DMS53 treated with DMSO at 0.1 percent for 48 hours (cell line): ENCODE measurements around the gene FBXW10.
"Not testable (repeated sequence)": the region's sequence is repeated elsewhere in the genome, so short reads cannot be mapped to it uniquely, and the experiment has no call there.

Source experiments
- DNase-seq: peaks from one replicate; lab custom pipeline; 2025; ENCODE audit not compliant: unreplicated experiment; lab: John Stamatoyannopoulos, UW

Gene FBXW10, protein sequence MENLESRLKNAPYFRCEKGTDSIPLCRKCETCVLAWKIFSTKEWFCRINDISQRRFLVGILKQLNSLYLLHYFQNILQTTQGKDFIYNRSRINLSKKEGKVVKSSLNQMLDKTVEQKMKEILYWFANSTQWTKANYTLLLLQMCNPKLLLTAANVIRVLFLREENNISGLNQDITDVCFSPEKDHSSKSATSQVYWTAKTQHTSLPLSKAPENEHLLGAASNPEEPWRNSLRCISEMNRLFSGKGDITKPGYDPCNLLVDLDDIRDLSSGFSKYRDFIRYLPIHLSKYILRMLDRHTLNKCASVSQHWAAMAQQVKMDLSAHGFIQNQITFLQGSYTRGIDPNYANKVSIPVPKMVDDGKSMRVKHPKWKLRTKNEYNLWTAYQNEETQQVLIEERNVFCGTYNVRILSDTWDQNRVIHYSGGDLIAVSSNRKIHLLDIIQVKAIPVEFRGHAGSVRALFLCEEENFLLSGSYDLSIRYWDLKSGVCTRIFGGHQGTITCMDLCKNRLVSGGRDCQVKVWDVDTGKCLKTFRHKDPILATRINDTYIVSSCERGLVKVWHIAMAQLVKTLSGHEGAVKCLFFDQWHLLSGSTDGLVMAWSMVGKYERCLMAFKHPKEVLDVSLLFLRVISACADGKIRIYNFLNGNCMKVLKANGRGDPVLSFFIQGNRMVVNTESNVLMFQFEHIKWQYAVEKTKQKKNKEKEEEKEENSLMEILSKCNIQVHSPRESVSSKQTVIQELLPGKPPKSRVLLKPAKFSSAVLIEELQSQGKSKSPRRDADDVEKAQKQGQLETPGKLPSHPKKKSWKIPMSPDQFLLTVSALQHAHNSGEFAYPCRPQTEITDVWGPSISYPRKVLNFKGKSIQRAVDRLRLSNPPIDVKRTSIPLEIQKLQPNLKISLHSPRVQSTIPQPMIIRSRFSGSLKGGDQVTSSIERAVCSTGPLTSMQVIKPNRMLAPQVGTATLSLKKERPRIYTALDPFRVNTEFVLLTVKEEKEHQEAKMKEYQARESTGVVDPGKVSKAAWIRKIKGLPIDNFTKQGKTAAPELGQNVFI

DNA sequence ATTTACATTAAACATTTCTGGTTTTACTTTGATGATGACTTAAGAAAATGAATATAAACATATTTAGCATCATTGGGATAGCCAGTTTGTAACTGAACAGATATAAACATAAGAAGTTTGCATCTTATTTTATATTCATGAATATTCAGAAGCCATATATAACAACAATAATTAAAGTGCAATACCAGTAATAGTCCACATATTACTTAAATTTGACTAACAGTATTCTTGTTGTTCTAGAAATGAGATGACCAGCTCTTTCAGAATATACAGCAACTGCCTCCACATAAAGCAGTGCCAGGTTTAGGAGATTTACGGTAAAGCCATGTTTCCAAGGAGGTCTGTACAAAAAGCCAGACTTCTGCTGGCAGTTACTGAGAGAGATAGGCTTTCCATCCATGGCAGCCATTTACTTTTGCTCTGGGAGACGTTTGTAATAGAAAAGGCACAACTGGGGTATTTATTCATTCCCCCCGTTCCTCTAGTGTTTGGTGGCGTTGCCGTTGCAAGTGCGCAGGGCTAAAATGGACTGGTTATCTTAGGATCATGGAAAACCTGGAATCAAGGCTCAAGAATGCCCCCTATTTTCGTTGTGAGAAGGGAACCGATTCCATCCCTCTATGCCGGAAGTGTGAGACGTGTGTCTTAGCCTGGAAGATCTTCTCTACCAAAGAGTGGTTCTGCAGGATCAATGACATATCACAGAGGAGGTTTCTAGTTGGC is at the start of gene FBXW10:
TSS of gene FBXW10 (plus strand) at position 356 of the 723 bp plus-strand sequence. CDS start at position 547, 191 bp downstream.
- not testable (repeated sequence) for DNase-seq

- DNase-seq = not testable (repeated sequence)
Observed at GRCh38 chr17:18695143-18695542, 48.7 kb upstream of the FBXW10 start.

DNA sequence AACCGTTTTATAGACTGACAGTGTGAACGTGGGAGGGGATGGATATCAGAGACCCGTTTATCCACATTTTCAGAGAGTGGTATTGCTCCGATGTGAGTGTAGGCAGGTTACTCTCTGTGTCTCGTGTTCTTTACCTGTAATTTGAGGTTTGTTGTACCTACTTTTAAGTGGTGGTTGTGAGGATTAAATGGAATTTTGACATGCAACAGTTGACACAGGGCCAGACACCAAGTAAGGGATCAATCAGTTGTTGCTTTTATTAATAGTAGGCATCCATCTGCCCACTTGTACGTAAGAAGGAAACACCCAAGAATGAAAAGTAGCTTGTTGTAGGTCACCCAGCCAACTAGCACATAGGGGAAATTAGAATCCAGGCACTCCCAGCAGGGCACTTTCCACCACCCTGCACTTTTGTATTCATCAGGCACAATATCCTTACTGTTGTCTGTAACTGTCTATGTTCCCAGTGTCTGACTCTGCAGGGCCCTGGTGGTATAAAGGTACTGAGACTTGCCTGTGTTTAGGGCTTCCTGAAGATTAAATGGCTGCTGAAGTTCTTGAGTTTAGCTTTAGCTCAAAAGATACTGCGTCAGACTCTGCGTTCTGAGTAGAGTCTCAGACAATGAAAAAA is 45.3 kb upstream of the FBXW10 start:
- DNase-seq = not testable (repeated sequence)

DNA sequence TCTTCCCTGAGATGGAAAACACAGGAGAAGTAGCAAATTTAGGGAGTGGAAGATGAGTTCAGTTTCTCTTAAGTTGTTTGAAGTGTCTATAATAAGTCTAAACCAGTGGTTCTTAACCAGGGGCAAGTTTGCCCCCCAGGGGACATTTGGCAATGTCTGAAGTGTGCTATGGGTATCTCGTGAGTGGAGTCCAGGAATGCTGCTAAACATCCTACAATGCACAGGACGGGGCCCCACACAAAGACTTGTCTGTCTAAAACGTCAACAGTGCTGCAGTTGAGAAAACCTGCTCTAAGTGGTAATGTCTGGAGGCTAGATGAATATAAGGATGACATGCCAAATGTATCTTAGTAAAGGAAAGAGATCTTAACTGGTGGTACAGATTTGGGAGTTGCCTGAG is 37.9 kb upstream of the FBXW10 start:
- not testable (repeated sequence) for DNase-seq

- DNase-seq = not testable (repeated sequence)
Observed at GRCh38 chr17:18708215-18708614, 35.6 kb upstream of the FBXW10 start.

DNA sequence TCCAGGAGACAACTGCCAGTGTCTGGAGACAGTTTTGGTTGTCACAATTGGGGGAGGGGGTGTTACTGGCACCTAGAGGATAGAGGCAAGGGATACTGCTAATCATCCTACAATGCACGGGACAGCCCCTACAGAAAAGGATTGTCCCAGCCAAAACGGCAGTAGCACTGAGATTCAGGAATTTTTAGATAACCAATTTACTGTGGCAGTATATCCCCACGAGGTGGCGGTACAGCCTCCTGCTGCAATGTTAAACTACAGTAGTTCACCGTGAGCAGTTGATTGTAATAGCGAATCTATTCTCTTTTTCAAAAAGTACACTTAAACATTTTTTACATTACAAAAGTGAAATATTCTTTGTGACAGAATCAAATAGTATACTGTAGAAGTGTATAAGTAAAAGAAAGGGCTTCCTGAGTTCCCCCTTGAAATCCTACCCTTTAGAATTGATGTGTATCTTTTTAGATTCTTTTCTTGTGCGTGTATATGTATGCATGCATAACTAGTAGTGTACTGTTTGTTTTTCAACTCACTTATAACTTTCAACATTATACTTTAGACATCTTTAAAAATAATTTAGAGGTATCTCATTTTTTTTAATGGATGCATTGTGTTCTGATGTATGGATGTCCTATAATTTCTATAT is 31.4 kb upstream of the FBXW10 start:
- peak; percentile 12 for DNase-seq

GRCh38 chr17:18718643-18719427 is 25.0 kb upstream of the FBXW10 start:
- DNase-seq = peak; percentile 11

- DNase-seq = not testable (repeated sequence)
Observed at GRCh38 chr17:18719428-18720110, 24.3 kb upstream of the FBXW10 start.

DNA sequence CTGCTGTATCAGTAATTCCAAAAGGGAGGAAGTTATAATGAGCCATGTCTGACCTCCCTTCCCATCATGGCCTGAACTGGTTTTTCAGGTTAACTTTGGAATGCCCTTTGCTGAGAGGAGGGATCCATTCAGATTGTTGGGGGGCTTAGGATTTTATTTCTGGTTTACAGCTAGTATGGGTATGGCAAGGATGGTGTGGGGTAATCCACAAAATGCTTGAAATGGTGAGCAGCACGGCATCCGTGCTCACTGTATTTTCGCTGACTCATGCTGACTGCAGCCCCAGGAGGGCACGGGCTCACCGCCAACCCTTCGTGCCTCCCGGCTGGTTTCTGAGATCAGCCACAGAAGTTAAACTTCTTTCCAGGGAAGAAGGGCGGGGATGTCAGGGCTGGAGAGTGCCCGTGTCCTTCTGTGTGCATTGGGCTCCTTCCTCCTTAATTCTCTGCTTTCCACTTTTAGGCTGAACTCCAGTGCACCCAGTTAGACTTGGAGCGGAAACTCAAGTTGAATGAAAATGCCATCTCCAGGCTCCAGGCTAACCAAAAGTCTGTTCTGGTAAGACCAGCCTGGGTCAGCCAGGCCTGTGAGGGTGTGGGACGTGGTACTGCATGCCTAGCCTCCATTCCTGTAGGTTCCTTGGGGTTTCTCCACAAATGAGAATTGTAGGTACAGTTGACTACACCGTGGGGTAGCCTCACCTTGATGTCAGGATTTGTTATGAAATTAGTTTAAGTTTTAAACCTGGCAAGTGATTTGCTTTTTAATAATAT is 21.9 kb upstream of the FBXW10 start:
- not testable (repeated sequence) for DNase-seq

DNA sequence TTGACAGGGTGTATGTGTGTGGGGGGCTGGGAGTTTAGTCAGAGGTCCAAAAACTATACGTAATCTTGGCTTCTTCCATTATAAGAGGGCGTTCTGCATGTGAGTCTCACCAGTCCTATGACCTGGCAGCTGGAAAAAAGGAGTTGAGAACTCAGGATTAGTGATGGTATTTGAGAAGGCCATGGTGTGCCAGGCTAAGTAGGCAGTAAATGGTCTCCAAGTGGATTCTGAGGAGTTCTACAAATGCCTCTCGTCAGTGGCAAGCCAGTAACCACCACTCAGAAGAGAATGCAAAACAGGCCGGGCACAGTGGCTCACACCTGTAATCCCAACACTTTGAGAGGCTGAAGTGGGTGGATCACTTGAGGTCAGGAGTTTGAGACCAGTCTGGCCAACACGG is 21.2 kb upstream of the FBXW10 start:
- not testable (repeated sequence) for DNase-seq

GRCh38 chr17:18723509-18723908 is 20.3 kb upstream of the FBXW10 start:
- not testable (repeated sequence) for DNase-seq

DNA sequence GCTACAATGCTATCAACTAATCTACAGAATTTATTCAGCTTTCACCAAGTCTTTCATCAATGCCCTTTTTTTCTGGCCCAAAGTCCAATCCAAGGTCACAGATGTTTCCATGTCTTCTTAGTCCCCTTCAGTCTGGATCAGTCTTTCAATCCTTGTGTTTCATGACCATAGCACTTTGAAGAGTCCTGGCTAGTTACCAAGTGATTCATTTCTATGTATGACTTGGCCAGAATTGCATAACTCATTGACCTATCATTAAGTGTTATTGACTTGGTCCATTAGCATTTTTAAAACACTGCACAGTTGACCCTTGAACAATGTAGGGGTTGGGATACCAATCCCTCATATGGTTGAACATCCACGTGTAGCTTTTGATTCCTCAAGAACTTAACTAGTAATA is 11.4 kb upstream of the FBXW10 start:
- DNase-seq = not testable (repeated sequence)

DNA sequence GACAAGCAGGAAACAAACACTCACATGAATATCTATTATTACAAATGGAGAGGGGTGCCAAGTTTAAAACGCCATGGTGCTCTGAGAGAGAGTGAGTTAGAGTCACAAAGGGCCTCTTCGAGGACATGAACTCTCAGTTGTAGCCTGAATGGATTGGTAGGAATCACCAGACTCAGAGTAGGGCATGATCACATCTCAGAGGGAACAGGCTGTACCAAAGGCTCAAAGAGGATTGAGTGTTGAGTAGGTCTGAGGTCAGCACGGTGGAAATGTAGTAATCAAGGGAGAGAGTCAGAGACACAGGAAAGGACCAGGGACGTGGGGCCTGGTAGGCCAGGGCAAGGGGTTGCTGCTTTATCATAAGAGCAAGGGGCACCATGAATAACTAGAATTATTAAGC is 10.5 kb upstream of the FBXW10 start:
- not testable (repeated sequence) for DNase-seq

DNA sequence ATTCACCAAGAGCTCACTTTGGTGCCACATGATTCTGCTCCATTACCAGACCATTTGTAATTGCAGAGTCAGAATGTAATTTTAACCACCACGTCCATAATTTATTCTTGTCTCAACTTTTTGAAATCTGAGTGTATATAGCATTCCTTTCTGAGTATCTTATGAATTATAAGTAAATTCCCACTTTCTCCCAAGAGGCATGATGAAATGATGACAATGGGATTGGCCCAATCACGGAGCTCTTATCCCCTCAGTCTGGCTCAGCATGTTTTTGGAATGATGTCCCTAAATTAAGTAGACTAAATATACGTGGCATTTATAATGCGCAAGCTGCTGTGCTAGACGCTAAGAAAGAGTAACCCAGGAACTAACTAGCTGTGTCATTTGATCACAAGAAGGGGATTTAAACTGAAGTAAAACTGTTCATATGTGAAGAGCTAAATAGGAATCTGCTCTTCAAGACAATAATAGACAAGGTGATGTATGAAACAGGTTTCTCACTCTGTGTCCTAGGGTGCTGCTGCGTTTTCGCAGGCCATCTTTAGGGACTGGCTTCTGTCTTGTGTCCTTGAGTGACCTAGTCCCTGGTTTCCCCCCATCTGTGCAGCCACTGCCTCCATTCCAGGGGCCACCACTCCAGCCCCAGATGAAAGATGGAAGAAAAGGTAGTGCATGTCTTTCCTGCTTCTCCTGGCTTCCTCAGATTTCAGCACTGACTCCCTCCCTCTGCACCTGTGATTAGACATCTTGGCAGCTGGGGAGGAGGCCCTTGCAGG is 4.0 kb upstream of the FBXW10 start:
- DNase-seq = not testable (repeated sequence)

GRCh38 chr17:18741228-18741627 is 2.6 kb upstream of the FBXW10 start:
- not testable (repeated sequence) for DNase-seq

DNA sequence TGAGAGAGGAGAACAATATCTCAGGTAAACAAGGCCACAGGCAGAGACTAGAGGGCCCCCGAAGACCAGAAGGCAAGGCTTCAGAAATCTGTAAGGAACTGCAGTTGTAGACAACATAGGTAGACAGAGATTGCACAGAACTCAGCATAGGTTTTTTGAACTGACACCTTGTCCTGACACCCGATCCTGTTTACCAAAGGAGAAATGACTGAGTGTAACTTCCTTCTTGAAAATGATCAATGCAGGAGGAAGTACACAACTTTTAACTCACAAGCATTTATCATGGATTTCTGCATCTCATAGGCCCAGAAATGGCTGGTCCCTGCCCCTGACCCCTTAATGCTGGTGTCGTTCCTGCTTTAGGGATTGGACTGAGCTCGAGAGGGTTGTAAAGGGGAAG is 872 bp downstream of the FBXW10 start:
- DNase-seq = not testable (repeated sequence)

DNA sequence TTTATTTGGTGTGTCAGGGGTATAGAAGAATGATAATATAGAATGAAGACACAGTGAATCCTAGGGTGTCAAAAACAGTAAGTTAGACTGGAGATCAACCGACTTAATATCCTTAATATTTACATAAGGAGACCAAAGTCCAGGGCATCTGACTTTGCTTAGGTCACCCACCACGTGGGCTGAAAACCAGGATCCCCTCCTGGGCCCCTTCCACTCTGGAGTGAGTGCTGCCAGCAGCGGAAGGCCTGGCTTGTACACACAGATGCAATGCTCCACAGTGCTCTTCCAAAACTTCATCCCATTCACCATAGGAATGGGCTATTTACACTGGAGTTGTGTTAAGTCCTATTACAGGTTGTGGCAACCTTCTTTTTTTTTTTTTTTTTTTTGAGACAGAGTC is 2.7 kb downstream of the FBXW10 start:
- DNase-seq = not testable (repeated sequence)
